HG02840 (cell line): Measurements from ENCODE around the gene MLLT6.

Source experiments
- ATAC-seq: cut with Tn5 transposase; IDR thresholded peaks from one replicate; pipeline ENCODE4 v1.9.1; 2021; ENCODE audit warnings: mild to moderate bottlenecking, moderate library complexity, moderate number of reproducible peaks; ENCODE audit not compliant: unreplicated experiment, low FRiP score

Gene MLLT6

DNA sequence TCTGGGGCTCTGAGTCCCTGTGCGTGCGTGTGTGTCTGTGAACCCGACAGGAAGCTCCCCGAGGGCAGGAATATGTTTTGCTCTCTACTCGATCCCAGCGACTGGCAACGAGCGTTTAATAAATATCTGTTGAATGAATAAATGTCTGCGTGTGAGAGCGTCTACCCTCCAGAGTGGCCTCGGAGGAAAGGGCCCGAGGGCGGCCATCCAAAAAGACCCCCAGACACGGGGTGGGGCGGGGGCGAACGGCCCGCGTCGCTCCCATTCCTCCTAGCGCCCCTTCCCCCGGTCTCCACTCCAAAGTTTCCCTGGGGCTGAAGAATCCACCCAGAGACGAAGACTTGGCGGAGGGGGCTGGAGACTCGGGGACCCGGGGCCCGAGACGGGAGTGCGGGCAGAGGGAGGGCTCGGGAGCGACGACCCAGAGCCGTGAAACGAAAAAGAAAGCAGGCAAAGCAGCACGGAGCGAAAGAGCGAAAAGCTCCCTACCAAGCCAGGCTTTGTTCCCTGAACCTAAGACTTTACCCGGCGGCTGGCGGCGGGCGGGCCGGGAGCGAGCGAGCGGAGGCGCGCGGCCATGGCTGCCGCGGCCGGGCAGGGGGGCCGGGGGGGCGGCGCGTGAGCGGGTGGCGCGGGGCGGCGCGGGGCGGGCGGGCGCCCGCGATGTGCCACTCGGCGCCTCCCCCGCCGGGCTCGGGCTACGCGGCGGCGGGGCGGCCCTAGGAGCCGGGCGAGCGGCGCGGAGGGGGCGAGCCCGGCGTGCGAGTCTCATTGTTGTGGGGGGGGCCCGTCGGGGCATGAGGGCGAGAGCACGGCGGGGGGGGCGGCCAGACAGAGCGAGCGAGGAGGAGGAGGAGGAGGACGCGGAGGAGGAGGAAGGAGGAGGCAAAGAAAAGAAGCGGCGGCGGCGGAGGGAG, at the start of gene MLLT6:
Gene MLLT6, plus strand, starts transcription at position 668 of the 917 bp plus-strand sequence. CDS start 360 bp downstream, outside the sequence.
- no peak for ATAC-seq

DNA sequence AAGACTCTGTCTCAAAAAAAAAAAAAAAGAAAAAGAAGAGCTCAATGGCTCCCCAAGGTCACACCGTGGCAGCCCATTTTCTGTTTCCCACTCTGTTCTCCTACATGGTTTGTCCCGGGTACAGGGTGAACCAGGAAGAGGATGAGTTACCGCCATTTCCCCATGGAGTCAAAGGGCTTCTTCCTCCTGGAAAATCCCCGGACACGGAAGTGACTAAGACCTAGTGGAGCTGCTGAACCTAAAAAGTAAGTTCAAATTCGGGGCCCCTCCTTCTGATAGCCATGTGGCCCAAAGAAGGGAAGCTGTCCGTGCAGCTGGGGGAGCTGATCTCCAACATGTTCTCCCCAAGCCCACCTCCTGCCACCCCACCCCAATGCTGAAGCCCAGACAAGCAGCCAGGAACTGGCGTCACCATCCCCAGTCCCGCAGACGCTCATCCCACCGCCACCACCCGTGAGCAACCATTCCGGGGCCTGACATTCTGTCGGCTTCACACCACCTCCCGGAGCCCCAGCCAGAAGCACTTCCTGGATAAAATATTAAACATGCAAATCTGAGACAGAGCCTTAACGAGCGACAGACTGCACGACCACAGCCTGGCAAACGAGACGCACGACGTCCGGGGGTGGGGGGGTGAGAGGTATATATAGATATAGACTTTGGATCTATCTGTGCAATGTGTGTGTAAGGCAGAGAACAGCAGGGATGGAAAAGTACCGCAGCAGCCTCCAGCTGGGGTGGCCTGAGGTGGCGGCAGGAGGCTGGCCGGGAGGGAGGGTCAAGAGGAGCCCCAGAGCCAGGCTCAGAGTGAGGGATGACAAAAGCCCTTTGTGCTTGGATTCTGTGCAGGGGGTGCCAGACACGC, 47.9 kb upstream of the MLLT6 start:
- ATAC-seq = no peak

DNA sequence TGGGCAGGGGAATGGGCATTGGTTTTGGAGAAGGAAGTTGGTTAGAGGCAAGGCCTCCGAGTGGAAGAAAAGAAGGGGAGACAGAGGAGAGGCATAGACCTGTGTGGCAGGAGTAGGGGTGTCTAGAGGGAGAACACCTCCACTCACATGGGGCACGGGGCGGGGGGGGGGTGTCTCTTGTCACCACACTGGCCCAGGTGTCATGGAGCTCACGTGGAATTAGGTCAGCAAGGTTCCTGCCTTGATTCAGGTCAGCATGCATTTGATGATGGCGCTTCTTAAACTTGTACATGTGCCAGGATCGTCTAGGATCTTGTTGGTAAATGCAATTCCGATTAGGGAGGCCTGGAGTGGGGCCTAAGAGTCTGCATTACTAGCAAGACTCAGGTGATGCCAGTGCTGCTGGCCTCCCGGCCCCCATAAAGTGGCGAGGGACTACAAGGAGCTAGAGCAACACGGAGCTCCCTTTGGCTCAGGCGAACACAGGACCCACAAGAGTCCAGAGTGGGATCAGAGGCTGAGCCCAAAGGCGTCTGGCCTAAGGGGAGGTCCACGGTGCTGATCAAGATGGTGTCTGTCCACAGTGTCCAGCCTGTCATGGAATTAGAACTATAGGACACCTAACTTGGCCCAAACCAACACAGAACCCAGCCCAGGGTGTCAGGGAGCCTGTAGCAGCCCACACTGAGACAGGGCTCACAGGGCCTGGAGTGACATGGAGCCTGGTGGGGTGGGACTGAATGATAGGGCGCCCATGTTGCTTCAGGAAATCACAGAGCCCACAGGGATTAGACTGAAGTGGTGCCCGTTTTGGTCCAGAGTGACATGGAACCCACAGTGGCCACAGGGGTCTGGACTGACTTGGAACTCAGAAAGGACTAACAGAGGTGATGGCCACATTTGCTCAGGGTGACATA, 47.0 kb upstream of the MLLT6 start:
- no peak for ATAC-seq

DNA sequence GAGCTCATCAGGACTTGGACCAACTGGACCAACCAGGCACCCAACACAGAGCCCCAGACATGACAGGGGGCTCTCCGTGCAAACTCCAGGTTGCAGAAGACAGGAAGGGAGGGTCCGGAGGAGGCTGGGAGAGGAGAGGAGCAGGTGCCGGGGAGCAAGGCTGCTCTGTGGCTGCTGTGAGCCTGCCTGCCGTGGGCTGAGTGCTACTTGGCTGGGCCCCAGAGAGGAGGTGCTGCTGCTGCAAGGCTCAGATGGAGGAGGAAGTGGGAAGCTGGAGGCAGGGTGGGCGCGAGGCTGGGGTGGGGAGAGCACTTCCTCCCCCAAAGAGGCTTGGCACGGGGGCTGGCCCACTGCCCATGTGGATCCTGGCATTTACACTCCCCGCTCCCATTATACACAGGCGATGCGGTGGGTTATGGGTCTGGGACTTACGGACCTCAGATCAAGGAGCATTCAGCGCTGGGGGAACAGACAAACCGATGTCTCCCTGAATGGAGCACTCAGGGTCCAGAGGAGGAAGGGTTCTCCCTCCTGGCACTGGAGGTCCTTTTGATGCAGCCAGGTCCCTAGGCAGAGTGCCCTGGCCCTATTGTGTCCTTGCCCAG, 46.2 kb upstream of the MLLT6 start:
- no peak for ATAC-seq

DNA sequence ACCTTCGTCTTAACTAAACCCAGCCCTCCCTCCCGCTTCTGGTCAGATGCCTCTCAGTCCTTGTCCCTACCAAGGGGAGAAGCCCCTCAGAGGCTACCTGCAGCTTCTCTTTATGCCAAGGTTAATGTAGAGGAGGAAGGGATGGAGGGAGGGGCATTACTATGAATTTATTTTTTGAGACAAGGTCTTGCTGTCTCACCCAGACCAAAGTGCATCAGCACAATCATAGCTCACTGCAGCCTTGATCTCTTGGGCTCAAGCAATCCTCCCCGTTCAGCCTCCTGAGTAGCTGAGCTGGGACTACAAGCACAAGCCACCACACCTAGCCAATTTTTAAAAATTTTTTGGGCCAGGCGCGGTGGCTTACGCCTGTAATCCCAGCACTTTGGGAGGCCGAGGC, 45.7 kb upstream of the MLLT6 start:
- ATAC-seq = no peak

DNA sequence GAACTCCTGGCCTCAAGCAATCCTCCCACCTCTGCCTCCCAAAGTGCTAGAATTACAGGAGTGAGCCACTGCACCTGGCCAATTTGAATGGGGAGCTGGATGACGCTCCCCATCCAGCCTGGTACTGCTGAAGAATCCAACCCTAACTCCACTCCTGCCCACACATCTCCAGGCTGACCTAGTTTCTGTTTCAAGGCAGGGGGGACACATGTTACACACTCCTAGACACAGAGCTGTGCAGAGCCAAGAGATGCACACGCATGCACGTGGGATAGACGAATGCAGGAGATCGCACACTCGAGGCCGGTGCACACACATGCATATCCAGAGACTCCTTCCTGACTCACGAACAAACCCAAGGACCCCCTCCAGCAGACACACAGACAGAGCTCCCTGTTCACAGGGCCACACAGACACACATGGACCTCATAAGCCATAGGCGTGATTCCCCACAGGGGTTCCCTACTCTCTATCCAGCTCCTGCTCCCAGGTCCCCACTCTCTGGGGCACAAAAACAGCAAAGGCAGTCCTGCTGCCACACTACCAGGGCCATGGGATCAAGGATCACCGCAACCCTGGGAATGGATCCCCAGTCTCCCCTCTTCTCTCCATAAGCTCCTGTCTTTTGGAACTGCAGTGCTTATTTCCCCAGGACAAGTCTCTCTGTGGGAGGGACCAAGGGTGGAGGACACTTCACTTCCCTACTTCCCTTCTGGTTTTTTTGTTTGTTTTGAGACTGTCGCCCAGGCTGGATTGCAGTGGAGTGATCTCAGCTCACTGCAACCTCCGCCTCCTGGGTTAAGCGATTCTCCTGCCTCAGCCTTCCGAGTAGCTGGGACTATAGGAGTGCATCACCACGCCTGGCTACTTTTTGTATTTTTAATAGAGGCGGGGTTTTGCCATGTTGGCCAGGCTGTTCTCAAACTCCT, 44.7 kb upstream of the MLLT6 start:
- no peak for ATAC-seq

DNA sequence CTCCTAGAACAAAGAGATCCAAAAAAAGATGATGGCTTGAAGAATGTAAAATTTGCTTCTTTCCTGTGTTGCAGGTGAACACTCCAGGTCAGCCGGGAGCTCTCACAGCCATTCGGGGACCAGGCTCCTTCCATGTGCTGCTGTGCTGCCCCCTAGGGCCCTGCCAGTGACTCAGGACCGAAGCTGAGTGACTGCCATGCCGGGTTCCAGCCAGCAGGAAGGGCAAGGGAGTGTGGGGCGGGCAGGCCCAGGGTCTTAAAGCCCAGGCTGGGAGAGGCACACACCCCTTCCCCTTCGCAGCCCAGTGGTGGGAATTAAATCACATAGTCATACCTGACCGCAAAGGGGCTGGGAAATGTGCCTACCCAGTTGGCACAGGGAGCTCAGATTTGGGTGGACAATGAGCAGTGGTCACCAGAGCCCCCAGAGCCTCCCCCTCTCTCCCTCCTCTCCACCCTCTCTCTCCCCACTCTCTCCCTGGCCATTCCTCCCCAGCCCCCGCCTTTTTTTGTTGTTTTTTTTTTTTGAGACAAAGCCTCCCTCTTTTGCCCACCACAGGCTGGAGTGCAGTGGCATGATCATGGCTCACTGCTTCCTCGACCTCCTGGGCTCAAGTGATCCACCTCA, 41.8 kb upstream of the MLLT6 start:
- no peak for ATAC-seq

DNA sequence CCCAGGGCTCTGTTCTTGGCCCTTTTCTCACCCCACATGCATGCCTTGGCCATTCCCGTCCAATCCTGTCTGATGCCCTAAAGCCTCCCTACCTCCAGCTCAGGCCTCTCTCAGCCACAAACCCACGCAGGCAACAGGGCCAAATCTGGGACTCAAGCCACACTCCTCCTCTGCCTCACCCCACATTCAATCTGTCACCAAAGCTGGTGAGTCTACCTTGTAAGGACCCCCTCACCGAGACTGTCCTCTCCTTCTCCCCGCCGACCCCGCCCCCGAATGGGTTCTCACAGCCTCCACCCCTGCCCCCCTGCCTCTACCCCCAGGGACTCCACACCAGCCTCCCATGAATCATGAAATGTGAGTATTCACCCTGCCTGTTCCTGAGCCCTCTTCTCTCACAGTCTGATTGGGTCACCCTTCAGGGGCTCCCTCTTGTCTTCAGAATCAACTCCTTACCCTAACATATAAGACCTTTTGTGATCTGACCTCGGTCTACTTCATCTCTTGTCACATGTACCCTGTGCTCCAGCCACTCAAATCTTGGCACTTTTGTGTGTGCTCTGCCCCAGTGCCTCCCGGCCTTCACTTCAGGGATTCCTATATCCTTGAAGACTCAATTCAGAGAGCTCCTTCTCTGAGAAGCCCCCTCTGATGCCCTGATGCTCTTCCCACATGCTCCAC, 41.0 kb upstream of the MLLT6 start:
- no peak for ATAC-seq

DNA sequence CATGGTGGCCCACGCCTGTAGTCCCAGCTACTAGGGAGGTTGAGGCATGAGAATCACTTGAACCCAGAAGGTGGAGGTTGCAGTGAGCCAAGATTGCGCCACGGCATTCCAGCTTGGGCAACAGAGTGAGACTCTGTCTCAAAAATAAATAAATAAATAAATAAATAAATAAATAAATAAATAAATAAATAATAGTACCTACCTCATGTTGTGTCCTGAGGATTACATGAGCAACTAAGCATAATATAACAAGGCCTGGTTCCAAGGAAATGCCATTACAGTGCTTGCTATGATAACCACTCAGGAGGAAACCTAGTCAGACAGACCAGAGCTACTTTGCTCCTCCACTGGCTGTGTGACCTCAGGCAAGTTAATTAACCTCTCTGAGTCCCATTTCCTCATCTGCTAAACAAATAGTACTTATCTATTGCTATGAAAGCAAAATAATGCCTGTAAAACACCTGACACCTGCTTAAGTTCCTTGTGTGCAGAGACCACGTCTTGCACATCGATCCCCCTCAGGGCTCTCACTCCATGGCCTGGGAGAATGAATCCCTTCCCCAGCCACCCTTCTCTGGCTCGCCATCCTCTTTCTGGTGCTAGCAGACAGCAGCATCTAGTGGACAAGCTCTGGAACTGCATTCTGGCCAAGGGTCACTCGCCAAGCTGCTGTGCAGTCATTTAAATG, 37.8 kb upstream of the MLLT6 start:
- ATAC-seq = no peak

DNA sequence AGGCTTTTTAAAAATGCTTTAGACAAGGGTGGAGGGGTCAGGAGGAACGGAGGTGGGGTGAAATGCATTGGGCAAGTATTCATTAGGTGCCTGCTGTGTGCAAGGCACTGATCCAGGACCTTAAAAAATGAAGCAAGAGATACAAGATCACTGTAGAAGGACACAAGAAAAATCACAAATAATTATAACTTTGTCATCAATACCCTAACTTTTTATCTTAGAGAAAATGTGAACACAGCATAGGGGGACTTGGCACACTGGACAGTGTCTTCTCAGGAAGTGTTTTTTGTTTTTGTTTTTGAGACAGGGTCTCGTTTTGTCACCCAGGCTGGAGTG, 37.3 kb upstream of the MLLT6 start:
- ATAC-seq = no peak

DNA sequence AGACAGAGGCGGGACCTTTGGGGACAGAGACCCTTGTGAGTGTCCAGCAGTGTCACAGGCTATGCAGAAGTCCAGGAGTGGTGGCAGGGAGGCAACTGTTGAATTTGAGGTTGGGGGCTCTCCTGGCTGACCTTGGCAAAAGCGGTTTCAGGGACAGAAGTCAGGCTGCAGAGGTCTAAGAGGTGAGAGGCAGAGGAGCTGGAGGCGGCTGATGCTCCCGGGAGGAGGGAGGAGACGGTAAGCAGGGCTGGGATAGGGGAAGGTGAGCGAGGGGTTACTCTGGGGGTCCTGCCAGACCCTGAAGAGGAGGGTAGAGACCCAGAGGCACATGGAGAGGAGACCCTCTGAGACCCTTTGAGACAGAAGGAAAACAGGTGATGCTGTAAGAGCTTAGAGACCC, 35.6 kb upstream of the MLLT6 start:
- no peak for ATAC-seq

DNA sequence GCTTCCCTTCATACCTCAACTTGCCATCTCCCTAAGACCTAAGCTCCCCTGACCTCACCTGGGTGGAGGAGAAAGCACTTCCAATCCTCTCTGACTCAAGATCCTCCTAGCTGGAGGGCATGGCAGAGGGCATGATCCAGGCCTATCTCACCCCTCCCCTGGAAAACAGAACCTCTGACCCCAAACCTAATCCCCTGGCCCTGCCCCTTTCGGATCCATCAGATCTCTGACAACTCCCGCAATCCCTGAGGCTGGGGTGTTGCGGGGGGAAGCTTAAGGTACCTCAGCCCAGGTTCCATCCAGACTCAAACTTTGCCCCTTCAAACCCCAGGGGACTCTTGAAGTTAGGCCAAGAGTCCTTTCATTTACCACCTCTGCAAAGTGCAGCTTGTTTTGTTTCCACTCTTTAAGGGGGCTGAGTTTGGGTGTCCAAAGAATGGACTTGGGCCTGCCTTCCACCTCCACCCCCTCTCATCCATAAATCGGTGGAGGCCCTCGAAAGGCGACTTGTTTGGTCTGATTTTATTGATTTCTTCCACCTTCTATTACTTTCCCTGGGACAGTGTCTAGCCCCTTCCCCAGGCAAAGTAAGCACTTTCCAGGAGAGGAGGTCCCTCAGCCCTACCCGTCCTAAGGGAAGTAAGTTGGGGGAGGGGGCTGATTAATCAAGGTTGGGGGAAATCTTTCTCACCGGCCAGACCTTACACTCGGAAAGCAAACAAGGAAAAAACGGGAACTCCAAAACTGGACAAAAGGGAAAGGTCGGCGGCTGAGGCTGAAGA, 32.9 kb upstream of the MLLT6 start:
- ATAC-seq = no peak

DNA sequence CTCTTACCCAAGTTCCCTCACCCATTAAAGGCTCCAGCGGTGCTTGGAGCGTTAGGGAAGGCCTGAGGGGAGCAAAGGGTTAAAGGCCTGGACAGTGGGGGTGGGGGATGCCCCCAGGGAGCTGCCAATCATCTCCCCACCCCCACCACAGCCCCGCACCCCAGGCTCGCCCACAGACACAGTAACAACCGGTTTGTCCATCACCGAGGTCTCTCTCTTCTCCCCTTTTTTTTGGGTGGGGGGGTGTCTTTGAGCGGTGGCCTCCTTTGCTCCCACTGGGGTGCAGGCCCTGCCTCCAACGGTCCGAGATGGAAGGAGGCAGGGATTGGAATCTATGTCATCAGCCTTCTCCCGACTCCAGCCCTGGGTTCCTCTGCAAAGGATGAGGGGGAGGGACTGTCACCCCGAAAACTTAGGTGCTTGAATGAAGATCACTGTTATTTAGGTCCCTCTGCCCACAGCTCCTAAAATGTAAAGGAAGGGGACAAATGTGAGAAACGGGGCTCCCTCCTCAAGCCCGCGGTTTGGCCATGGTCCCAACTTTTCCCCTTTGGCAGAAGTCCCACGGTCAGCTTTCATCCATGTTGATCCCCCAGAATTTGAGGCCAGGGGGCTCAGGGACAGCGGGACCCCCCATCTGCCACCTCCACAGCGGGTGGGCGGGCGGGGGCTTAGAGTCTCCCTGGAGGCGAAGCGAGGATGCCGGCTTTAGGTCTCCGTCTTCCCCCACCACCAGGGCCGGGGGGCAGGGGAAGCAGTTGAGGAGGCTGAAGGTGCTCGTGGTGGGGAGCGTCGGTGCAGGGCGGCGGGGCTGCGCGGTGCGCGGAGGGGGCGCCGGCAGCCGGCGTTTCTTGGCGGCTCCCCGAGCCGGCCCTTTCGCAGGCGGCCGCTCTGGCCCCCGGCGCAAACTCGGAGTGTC, 32.0 kb upstream of the MLLT6 start:
- no peak for ATAC-seq

DNA sequence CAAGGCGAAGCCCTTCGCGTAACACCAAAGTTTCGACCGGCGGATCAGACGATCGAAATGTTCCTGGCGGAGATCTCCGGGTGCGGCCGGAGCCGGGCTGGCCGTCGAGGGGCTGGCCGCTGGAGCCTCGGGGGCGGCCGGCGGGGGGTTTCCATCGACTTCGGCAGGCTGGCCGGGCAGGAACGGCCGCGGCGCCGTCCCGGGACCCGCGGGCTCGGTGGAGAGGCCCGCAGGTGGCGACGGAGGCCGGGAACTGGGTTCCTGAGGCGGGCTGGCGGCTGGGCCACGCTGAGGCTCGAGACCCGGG, 31.4 kb upstream of the MLLT6 start:
- ATAC-seq = no peak

DNA sequence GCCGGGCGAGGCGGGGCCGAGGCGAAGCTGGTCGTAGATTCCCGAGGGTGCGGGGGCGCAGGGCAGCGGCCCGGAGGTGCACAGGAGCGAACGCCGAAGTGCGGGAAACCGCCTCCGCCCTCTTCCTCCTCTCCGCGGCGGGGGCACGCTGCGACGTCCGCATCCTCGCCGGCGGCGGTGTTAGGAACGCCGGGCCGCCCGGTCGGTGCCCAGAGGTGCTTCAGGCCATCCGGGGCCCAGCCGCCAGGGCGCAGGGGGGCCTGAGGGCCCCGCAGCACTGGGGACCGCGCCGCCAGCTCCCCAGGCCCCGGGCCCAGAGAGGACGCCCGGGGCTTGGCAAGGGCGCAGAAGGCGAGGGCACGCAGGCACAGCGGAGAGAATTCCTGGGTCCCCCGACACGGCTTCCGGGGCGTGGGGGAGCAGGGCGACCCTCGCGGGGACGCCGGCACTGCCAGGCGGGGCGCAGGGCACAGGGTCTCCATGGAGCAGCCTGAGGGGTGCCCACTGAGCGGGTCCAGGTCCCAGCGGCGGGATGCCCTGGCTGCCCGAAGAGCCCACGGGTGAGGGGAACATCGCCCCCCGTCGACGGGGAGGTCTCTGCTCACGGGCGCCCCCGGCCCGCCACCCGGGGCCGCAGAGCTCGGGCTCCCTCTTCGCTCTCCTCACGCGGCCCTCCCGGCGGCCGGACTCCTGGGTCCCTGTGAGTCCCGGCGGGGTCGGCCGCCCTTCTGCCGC, 30.9 kb upstream of the MLLT6 start:
- no peak for ATAC-seq
